LNCaP clone FGC (cell line): ENCODE measurements around the gene IP6K3.

Source experiments
- DNase-seq: peaks from one replicate; pipeline ENCODE4 v3.0.0-alpha.2; 2011; ENCODE audit warnings: low read depth
- H3K4me3 ChIP-seq: 2 replicates; pipeline ENCODE4 v1.5.1; 2011; ENCODE audit warnings: mild to moderate bottlenecking, low read depth, low read length, control low read depth
- TF ChIP-seq, protein P1 (sequence below): IDR thresholded peaks from 2 replicates; pipeline ENCODE4 v1.5.1; 2012; ENCODE audit warnings: mild to moderate bottlenecking; ENCODE audit not compliant: control insufficient read depth, insufficient read depth; ENCODE audit errors: extremely low read depth

The IP6K3 gene

DNA sequence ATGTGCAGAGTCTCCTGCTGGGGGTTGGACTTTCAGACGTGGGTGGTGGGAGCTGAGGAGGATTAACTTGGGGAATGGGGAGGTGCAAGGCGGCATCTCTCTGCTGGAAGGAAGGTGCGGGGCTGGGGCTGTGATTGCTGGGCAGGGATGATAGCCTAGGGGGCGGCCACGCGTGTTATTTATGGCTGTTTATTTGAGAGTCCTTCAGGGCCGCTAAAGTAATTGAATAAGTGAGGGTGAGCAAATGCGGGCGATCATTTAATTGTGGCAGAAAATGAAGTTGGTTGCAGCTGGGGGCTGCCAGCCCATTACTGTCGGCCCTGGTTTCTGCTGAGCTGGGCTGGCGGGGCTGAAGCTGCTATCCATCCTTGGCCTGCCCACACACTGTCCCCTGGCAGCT is 7.5 kb upstream of the IP6K3 start:
- no peak for DNase-seq
- TF ChIP-seq, protein P1, sequence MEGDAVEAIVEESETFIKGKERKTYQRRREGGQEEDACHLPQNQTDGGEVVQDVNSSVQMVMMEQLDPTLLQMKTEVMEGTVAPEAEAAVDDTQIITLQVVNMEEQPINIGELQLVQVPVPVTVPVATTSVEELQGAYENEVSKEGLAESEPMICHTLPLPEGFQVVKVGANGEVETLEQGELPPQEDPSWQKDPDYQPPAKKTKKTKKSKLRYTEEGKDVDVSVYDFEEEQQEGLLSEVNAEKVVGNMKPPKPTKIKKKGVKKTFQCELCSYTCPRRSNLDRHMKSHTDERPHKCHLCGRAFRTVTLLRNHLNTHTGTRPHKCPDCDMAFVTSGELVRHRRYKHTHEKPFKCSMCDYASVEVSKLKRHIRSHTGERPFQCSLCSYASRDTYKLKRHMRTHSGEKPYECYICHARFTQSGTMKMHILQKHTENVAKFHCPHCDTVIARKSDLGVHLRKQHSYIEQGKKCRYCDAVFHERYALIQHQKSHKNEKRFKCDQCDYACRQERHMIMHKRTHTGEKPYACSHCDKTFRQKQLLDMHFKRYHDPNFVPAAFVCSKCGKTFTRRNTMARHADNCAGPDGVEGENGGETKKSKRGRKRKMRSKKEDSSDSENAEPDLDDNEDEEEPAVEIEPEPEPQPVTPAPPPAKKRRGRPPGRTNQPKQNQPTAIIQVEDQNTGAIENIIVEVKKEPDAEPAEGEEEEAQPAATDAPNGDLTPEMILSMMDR: no peak
- H3K4me3 ChIP-seq: no peak overlapping the region

DNA sequence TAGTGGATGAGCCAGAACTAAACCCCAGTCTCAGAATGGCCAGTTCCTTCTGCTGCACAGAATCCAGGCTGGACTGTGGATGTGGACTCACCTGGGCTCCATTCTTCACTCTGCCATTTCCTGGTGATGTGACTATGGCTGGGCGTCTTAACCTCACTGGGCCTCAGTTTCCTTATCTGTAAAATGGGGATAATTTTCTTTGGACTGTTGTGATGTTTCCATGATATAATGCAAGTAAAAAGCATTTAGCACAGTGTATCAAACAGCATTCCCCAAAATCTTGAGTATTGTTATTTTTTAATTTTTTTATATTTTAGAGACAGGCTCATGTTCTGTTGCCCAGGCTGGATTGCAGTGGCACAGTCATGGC is 5.9 kb upstream of the IP6K3 start:
- no peak for DNase-seq
- H3K4me3 ChIP-seq: no peak overlapping the region
- TF ChIP-seq, protein P1: no peak

DNA sequence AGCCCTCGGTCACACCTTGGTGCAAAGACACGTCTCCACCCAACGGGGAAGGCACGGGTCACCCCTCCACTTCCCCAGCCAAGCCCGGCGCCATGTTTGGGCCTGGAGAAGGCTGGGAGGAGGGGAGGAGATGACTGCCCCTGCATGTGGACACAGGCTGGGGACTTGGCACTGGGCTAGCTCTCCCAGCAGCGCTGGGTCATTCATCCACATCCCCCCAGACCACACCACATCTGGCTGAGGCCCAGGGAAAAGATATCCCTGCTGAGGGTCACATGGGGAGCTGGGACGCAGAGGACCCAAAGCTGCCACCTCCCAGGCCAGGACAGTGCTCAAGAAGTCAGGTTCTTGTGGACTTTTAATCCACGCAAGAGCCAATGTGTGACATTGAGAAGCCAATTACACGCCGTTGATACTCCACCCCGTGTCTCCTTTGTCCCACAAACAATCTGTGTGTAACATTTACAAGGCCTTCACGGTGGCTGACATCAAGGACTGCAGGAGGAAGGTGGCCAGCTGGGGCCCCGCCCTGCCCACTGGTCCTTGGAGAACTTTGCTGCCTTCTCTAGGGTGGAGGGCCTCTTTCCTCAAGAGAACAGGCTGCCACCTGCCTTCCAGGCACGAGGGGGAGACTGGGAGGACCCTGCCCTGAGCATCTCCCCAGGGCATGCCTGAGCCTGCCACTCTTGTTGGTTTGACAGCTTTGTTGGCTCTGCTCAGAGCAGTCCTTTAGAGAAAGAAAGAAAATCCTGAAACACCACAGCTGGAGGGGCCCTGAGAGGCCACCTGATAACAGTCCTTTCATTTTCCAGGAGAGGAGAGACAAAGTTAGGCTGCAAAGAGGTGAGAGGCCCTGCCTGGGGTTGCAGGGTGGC is 5.3 kb upstream of the IP6K3 start:
- no peak for DNase-seq
- TF ChIP-seq, protein P1: no peak
- H3K4me3 ChIP-seq: no peak overlapping the region

DNA sequence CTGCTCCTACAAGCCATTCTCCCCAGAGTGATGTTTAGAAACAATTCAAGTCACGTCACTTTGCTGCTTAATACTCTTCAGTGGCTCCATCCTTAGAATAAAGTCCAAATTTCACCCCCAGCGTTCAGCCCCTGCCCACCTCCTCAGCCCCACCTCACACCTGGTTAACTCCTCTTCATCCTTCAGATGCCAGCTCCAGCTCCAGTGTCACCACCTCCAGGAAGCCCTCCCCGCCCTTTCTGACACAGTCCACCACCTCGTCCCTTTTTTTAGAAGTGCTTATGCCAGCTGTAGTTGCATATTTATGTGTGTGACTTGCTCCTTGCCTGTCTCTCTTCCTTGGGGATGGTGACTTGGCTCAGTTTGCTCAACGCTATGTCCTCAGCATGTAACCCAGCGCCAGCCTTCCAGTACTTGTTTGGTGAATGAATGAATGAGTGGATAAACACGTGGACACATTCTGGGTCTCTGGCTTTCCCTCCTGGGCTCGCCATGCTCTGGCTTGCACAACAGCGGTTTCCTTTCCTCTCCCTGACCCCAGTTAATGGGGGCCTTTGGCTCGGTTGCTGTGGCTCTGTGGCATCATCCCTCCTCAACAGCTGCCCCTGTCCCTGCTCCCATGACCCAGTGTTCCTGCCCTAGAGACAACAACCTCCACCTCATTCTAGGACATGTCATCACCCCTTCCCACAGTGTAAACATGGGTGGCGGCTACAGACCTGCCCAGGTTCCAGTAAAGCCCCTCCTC is 3.7 kb upstream of the IP6K3 start:
- DNase-seq: no peak
- TF ChIP-seq, protein P1: no peak

DNA sequence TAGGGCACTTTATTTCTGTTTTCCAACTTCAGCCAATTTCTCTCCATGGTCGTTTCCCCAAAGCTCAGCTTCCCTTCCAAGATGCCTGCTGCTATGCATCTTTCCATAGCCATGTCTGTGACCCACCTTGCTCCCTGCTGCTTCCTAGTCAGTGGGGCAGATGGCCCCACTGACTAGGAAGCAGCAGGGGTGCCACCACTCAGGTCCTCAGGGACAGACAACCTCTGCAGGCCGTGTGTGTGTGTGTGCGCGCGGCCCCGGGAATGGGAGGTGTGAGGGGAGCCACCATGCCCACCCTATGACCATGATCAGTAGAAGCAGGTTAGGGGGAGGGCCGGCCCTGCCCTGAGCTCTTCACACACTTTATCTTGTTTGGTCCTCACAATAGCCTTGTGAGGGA is 2.7 kb upstream of the IP6K3 start:
- H3K4me3 ChIP-seq: no peak overlapping the region
- TF ChIP-seq, protein P1: no peak
- no peak for DNase-seq

More for the DNA sequence above, 3.7 kb upstream of the IP6K3 start:
- no peak overlapping the region for H3K4me3 ChIP-seq

DNA sequence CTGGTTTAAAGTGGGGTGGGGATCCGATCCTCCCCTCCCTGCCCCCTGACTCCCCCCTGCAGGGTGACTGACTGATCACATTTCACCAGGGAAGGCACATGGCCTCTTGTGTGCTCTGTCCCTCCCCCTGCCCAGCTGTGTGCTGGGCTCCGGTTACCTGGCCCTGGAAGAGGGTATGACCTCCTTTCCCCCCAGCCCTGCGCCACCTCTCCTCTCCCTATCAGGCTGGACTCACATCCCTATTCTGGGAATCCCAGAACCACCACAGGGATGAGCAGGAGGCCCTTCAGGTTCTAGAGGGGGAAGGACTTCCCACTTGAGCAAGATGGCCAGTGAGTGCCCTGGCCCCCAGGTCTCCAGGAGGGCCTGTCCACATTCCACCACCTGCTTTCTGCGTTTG is 2.1 kb upstream of the IP6K3 start:
- TF ChIP-seq, protein P1: no peak
- DNase-seq: no peak
- H3K4me3 ChIP-seq: no peak overlapping the region
